SK-N-SH (cell line): ENCODE data around the gene CTXN3. TPM values are rescaled to one million over a fixed set of nuclear protein-coding genes. Genes with fewer than 3 reads are reported as not detected.

Source experiments
- CTCF ChIA-PET: fragments of 300-600, 350-600 bp; formaldehyde crosslinking; extraction: SDS; loops from one replicate; lab custom pipeline; 2021; lab: Yijun Ruan, JAX
- POLR2A ChIA-PET: fragments of 350-600 bp; sonication (Branson Sonifier 250); formaldehyde crosslinking; extraction: SDS; loops from one replicate; lab custom pipeline; 2020; ENCODE audit warnings: antibody characterized with exemption, inconsistent platforms; lab: Yijun Ruan, JAX
- DNase-seq: peaks from one replicate; pipeline ENCODE4 v3.0.0; 2012
- H2AFZ ChIP-seq: fragments of 200-600 bp; sonication (generic); 2 replicates; pipeline ENCODE4 v1.8.1; 2016; ENCODE audit warnings: antibody characterized with exemption, mild to moderate bottlenecking, low read depth
- H3F3A ChIP-seq: fragments of 200-600 bp; sonication (generic); replicated peaks from 2 replicates; pipeline ENCODE3; 2016; ENCODE audit warnings: antibody characterized with exemption, mild to moderate bottlenecking; ENCODE audit not compliant: insufficient read depth
- H3K27ac ChIP-seq, 2 experiments: fragments of 200-500 bp in 1 of 2; fragments of 200-600 bp in 1 of 2; sonication (Bioruptor generic) in 1 of 2; sonication (generic), shearing (Covaris generic) in 1 of 2; 2 replicates each; pipeline versions ENCODE4 v1.5.1 to v1.6.1; 2014 to 2016; ENCODE audit warnings: low read depth in 2 of 2, inconsistent platforms in 1 of 2, low read length in 1 of 2, mild to moderate bottlenecking in 1 of 2, mixed read lengths in 1 of 2
- H3K27me3 ChIP-seq: fragments of 200-600 bp; sonication (generic), shearing (Covaris generic); 2 replicates; pipeline ENCODE4 v1.6.1; 2016; ENCODE audit warnings: mixed run types; ENCODE audit not compliant: insufficient read depth
- H3K36me3 ChIP-seq, 2 experiments: fragments of 200-500 bp in 1 of 2; fragments of 200-600 bp in 1 of 2; sonication (Bioruptor generic) in 1 of 2; sonication (generic) in 1 of 2; replicated peaks in 1 of 2; 2 replicates each; pipeline versions ENCODE3 to v1.5.1; 2014 to 2016; ENCODE audit warnings: low read length in 1 of 2, mild to moderate bottlenecking in 1 of 2; ENCODE audit not compliant: insufficient read depth in 2 of 2, control insufficient read depth in 1 of 2
- H3K4me1 ChIP-seq, 2 experiments: fragments of 200-500 bp in 1 of 2; fragments of 200-600 bp in 1 of 2; sonication (Bioruptor generic) in 1 of 2; sonication (generic), shearing (Covaris generic) in 1 of 2; 2 replicates each; pipeline versions ENCODE4 v1.5.1 to v1.6.1; 2014 to 2016; ENCODE audit warnings: low read depth in 1 of 2, low read length in 1 of 2, mixed run types in 1 of 2; ENCODE audit not compliant: insufficient read depth in 2 of 2, control insufficient read depth in 1 of 2
- H3K4me2 ChIP-seq: fragments of 200-600 bp; sonication (generic), shearing (Covaris generic); 2 replicates; pipeline ENCODE4 v1.6.1; 2017; ENCODE audit warnings: mixed run types
- H3K4me3 ChIP-seq, 2 experiments: fragments of 200-500 bp in 1 of 2; fragments of 200-600 bp in 1 of 2; sonication (Bioruptor generic) in 1 of 2; sonication (generic), shearing (Covaris generic) in 1 of 2; 2 replicates each; pipeline versions ENCODE4 v1.5.1 to v1.8.1; 2014 to 2016; ENCODE audit warnings: low read depth in 2 of 2, inconsistent platforms in 1 of 2, low read length in 1 of 2, mild to moderate bottlenecking in 1 of 2, mixed read lengths in 1 of 2, moderate library complexity in 1 of 2
- H3K79me2 ChIP-seq: fragments of 200-600 bp; sonication (generic); 2 replicates; pipeline ENCODE4 v1.8.1; 2017; ENCODE audit warnings: mild to moderate bottlenecking; ENCODE audit not compliant: insufficient read depth
- H3K9ac ChIP-seq: fragments of 200-600 bp; sonication (generic); 2 replicates; pipeline ENCODE4 v1.6.1; 2017; ENCODE audit warnings: mixed run types
- H3K9me2 ChIP-seq: fragments of 200-600 bp; sonication (generic); 2 replicates; pipeline ENCODE4 v1.6.1; 2017; ENCODE audit warnings: mixed run types
- H3K9me3 ChIP-seq: fragments of 200-600 bp; sonication (generic); 2 replicates; pipeline ENCODE4 v1.6.1; 2017; ENCODE audit warnings: mixed run types, mild to moderate bottlenecking, moderate library complexity
- H4K20me1 ChIP-seq: fragments of 200-600 bp; sonication (generic); 2 replicates; pipeline ENCODE4 v1.6.1; 2017; ENCODE audit warnings: mild to moderate bottlenecking, mixed run types; ENCODE audit not compliant: insufficient read depth
- CHD2 ChIP-seq: fragments of 150-350 bp; IDR thresholded peaks from 2 replicates; pipeline ENCODE4 v1.6.1; 2018; ENCODE audit warnings: low read length; ENCODE audit not compliant: partially characterized antibody
- ELF1 ChIP-seq: IDR thresholded peaks from 2 replicates; pipeline ENCODE4 v1.4.0; 2012
- EZH2phosphoT487 ChIP-seq: fragments of 200-600 bp; sonication (generic); IDR thresholded peaks from 2 replicates; pipeline ENCODE4 v1.6.1; 2017; ENCODE audit warnings: low read depth, mixed run types, mild to moderate bottlenecking, antibody characterized with exemption, moderate library complexity, borderline replicate concordance
- FOSL2 ChIP-seq: IDR thresholded peaks from 2 replicates; pipeline ENCODE4 v1.4.0; 2012; ENCODE audit warnings: low read depth, mild to moderate bottlenecking, moderate library complexity, borderline replicate concordance
- FOXJ3 ChIP-seq: sonication (generic); formaldehyde crosslinking; IDR thresholded peaks from 2 replicates; pipeline ENCODE4 v1.5.1; 2020; ENCODE audit warnings: mild to moderate bottlenecking, missing genetic modification reagents
- FOXM1 ChIP-seq: IDR thresholded peaks from 2 replicates; pipeline ENCODE4 v1.4.0; 2012; ENCODE audit warnings: low read depth, mild to moderate bottlenecking
- GABPA ChIP-seq: IDR thresholded peaks from 2 replicates; pipeline ENCODE4 v1.4.0; 2012; ENCODE audit warnings: low read depth, mild to moderate bottlenecking
- JUND ChIP-seq: IDR thresholded peaks from 2 replicates; pipeline ENCODE4 v1.4.0; 2012
- MAX ChIP-seq: IDR thresholded peaks from 2 replicates; pipeline ENCODE4 v1.4.0; 2012; ENCODE audit warnings: low read depth
- MXI1 ChIP-seq: IDR thresholded peaks from 2 replicates; pipeline ENCODE4 v1.6.1; 2012; ENCODE audit warnings: mild to moderate bottlenecking, low read depth, low read length, improper control_type of control experiment
- NFIC ChIP-seq: IDR thresholded peaks from 2 replicates; pipeline ENCODE4 v1.4.0; 2012; ENCODE audit warnings: borderline replicate concordance
- NRF1 ChIP-seq: IDR thresholded peaks from 2 replicates; pipeline ENCODE4 v1.6.1; 2012; ENCODE audit warnings: low read depth, mild to moderate bottlenecking, low read length
- POLR2AphosphoS5 ChIP-seq: IDR thresholded peaks from 2 replicates; pipeline ENCODE4 v1.6.1; 2012; ENCODE audit warnings: low read depth, low read length
- RAD21 ChIP-seq: IDR thresholded peaks from 2 replicates; pipeline ENCODE4 v1.6.1; 2012; ENCODE audit warnings: mild to moderate bottlenecking, low read length
- RCOR1 ChIP-seq: fragments of 150-350 bp; IDR thresholded peaks from 2 replicates; pipeline ENCODE4 v1.6.1; 2017; ENCODE audit warnings: antibody characterized with exemption, low read length
- REST ChIP-seq: IDR thresholded peaks from 2 replicates; pipeline ENCODE4 v1.6.1; 2012; ENCODE audit warnings: mild to moderate bottlenecking, low read depth, low read length, moderate library complexity
- SMC3 ChIP-seq: IDR thresholded peaks from 2 replicates; pipeline ENCODE4 v1.6.1; 2012; ENCODE audit warnings: low read depth, low read length, improper control_type of control experiment
- TCF12 ChIP-seq: IDR thresholded peaks from 2 replicates; pipeline ENCODE4 v1.4.0; 2012
- YY1 ChIP-seq: IDR thresholded peaks from 2 replicates; pipeline ENCODE4 v1.4.0; 2012; ENCODE audit warnings: low read depth, mild to moderate bottlenecking
- WGBS: methylation state at CpG from one replicate; pipeline ENCODE4 v1.1.6; 2017; ENCODE audit warnings: low lambda C conversion rate; 5-methylcytosine and 5-hydroxymethylcytosine counted together
- polyA plus RNA-seq, 3 experiments: library from polyadenylated mRNA; depleted of rRNA; stranded (reverse); fragments of >200 nt; gene quantifications; 2 replicates each; pipeline ENCODE4 v1.2.3, GENCODE V29; 2012
- TF ChIP-seq, protein P1 (sequence below): fragments of 150-350 bp; IDR thresholded peaks from 2 replicates; pipeline ENCODE4 v1.6.1; 2016; ENCODE audit warnings: mild to moderate bottlenecking, low read depth, low read length
- TF ChIP-seq, protein P2 (sequence below): IDR thresholded peaks from 2 replicates; pipeline ENCODE4; 2012

The CTXN3 gene
- polyA plus RNA-seq, 1 of the 3 experiments (the other 2 are of a cell fraction), result not detected

DNA sequence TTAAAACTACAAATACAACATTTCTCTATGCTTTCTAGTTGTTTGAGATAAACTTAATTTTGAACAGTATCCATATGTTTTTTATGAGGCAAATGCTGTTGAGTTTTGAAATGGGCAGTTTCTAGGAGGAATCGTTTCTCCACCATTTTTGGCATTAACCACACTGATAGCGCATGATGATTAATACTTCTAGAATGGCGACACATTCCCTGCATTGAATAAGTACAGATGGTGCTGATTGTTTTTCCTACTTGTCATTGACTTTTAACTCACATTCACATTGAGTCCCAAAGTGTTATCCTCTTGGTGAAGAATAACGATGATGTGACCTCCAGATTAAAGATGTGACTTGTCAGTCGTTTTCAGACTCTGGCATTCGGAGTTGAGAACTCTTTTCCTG lies 47.8 kb downstream of the CTXN3 start:
- H3F3A ChIP-seq, result peaks cover 10% of the 10 kb centered on the region
- H2AFZ ChIP-seq, result no peak overlapping the region
- ChIA-PET POLR2A (no interaction called here), CTCF (no interaction called here)
- 22% methylated on average over 6 of the region's 6 CpGs for WGBS
- H4K20me1 ChIP-seq, result no peaks in the 10 kb centered on the region
- H3K9me3 ChIP-seq, result no peaks in the 10 kb centered on the region
- H3K9ac ChIP-seq, result no peak overlapping the region
- DNase-seq, result no peak
- TF ChIP-seq RAD21 (no peak), SMC3 (no peak), FOXM1 (no peak), NFIC (0 out of 2 replicates have a peak, but pooled peaks have one; percentile 9), FOSL2 (peak; percentile 37; the same call in 1 of the 2 replicates), NRF1 (no peak), CHD2 (no peak), FOXJ3 (CRISPR knock-in tag) (no peak), YY1 (no peak), JUND (peak; percentile 22; the same call in 1 of the 2 replicates), POLR2AphosphoS5 (no peak), ELF1 (no peak), EZH2phosphoT487 (no peak), MAX (no peak), GABPA (no peak), MXI1 (no peak), RCOR1 (no peak), REST (no peak), TCF12 (peak; percentile 54)
- TF ChIP-seq, protein P1, sequence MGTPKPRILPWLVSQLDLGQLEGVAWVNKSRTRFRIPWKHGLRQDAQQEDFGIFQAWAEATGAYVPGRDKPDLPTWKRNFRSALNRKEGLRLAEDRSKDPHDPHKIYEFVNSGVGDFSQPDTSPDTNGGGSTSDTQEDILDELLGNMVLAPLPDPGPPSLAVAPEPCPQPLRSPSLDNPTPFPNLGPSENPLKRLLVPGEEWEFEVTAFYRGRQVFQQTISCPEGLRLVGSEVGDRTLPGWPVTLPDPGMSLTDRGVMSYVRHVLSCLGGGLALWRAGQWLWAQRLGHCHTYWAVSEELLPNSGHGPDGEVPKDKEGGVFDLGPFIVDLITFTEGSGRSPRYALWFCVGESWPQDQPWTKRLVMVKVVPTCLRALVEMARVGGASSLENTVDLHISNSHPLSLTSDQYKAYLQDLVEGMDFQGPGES, result no peak
- TF ChIP-seq, protein P2, sequence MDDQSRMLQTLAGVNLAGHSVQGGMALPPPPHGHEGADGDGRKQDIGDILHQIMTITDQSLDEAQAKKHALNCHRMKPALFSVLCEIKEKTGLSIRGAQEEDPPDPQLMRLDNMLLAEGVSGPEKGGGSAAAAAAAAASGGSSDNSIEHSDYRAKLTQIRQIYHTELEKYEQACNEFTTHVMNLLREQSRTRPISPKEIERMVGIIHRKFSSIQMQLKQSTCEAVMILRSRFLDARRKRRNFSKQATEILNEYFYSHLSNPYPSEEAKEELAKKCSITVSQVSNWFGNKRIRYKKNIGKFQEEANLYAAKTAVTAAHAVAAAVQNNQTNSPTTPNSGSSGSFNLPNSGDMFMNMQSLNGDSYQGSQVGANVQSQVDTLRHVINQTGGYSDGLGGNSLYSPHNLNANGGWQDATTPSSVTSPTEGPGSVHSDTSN, result peak; percentile 19; the same call in 1 of the 2 replicates
- no peaks in the 10 kb centered on the region for H3K36me3 ChIP-seq
- no peaks in the 10 kb centered on the region for H3K79me2 ChIP-seq
- H3K27me3 ChIP-seq, result no peaks in the 10 kb centered on the region; the same call in 1 of the 2 replicates
- H3K9me2 ChIP-seq, result no peaks in the 10 kb centered on the region
- no peak overlapping the region for H3K27ac ChIP-seq
- no peak overlapping the region for H3K4me3 ChIP-seq
- no peak overlapping the region for H3K4me2 ChIP-seq
- no peaks in the 10 kb centered on the region for H3K4me1 ChIP-seq
